Fibroblast of lung (primary cell): ENCODE data around the gene HOXA1. TPM values are rescaled to one million over a fixed set of nuclear protein-coding genes. Genes with fewer than 3 reads are reported as not detected.

Experiments used
- DNase-seq, 2 donors: peaks; one replicate each; pipeline versions ENCODE4 v3.0.0 to v3.0.0-alpha.2; 2010; ENCODE audit warnings: low read depth in 2 of 2
- H2AFZ ChIP-seq: 2 replicates; pipeline ENCODE4 v1.5.1; 2012; ENCODE audit warnings: low read length, control low read depth, inconsistent platforms
- H3K27ac ChIP-seq: 2 replicates; pipeline ENCODE4 v1.5.1; 2011; ENCODE audit warnings: low read length, control low read depth; ENCODE audit not compliant: insufficient read depth
- H3K27me3 ChIP-seq: 2 replicates; pipeline ENCODE4 v1.5.1; 2011; ENCODE audit warnings: mild to moderate bottlenecking, low read length; ENCODE audit not compliant: control insufficient read depth, insufficient read depth
- H3K36me3 ChIP-seq: 2 replicates; pipeline ENCODE4 v1.5.1; 2011; ENCODE audit warnings: low read length; ENCODE audit not compliant: control insufficient read depth, insufficient read depth
- H3K4me1 ChIP-seq: 2 replicates; pipeline ENCODE4 v1.5.1; 2011; ENCODE audit warnings: low read length; ENCODE audit not compliant: control insufficient read depth, insufficient read depth; ENCODE audit errors: extremely low read depth
- H3K4me2 ChIP-seq: 2 replicates; pipeline ENCODE4 v1.5.1; 2011; ENCODE audit warnings: low read length, control low read depth; ENCODE audit not compliant: insufficient read depth; ENCODE audit errors: extremely low read depth
- H3K4me3 ChIP-seq, 4 experiments: fragments of 200-600 bp in 1 of 4; sonication (generic) in 1 of 4; replicated peaks in 1 of 4; 2 replicates each; pipeline ENCODE4 v1.5.1; 2011 to 2016; ENCODE audit warnings: low read length in 4 of 4, low read depth in 3 of 4, mild to moderate bottlenecking in 3 of 4, control low read depth in 2 of 4, inconsistent platforms in 1 of 4, mixed read lengths in 1 of 4; ENCODE audit not compliant: insufficient read depth in 1 of 4; ENCODE audit errors: control extremely low read depth in 1 of 4
- H3K79me2 ChIP-seq: 2 replicates; pipeline ENCODE4 v1.5.1; 2012; ENCODE audit warnings: mild to moderate bottlenecking, low read length, inconsistent platforms; ENCODE audit not compliant: control insufficient read depth, insufficient read depth
- H3K9ac ChIP-seq: 2 replicates; pipeline ENCODE4 v1.5.1; 2011; ENCODE audit warnings: mild to moderate bottlenecking, low read length, control low read depth; ENCODE audit not compliant: insufficient read depth
- H3K9me3 ChIP-seq: 2 replicates; pipeline ENCODE4 v1.5.1; 2012; ENCODE audit warnings: low read depth, low read length; ENCODE audit not compliant: control insufficient read depth, insufficient read depth
- H4K20me1 ChIP-seq: 2 replicates; pipeline ENCODE4 v1.5.1; 2011; ENCODE audit warnings: low read length; ENCODE audit not compliant: control insufficient read depth, insufficient read depth; ENCODE audit errors: extremely low read depth
- CTCF ChIP-seq, 2 donors: IDR thresholded peaks in 1 of 2; conservative IDR thresholded peaks in 1 of 2; 1 replicate in 1 of 2; 2 replicates in 1 of 2; pipeline ENCODE4 v1.5.1; 2011 to 2012; ENCODE audit warnings: low read length in 2 of 2, control low read depth in 1 of 2, inconsistent platforms in 1 of 2, low read depth in 1 of 2, mild to moderate bottlenecking in 1 of 2
- EZH2 ChIP-seq: IDR thresholded peaks from 2 replicates; pipeline ENCODE4 v1.5.1; 2012; ENCODE audit warnings: low read length, control low read depth, mild to moderate bottlenecking; ENCODE audit errors: missing control alignments
- polyA plus RNA-seq, 2 donors: library from polyadenylated mRNA; depleted of rRNA in 1 of 2; stranded (reverse) in 1 of 2; unstranded in 1 of 2; fragments of >200 nt; gene quantifications; 2 replicates each; pipeline ENCODE4 v1.2.1, GENCODE V29; 2011 to 2012; ENCODE audit warnings: missing spikeins in 1 of 2
- total RNA-seq: library from RNA; depleted of rRNA; stranded (reverse); fragments of >200 nt; gene quantifications from 2 replicates; pipeline ENCODE4 v1.2.1, GENCODE V29; 2014

HOXA1 gene
- total and polyA plus RNA-seq, 2 donors (not counting 1 experiment from before 2014, with no cell fraction given) = 0.50 to 0.83 TPM

- H2AFZ ChIP-seq = peak within 1 kb of the TSS; percentile 3
- peak within 1 kb of the TSS; percentile 43 to 71 (median 54) for H3K4me3 ChIP-seq
- no peaks in the 10 kb centered on the region for H3K36me3 ChIP-seq
- H3K27ac ChIP-seq = peak within 1 kb of the TSS; percentile 71
- TF ChIP-seq EZH2 (no peak), CTCF (conservative IDR thresholded peaks at IDR 0.05 in 1 of 2, IDR thresholded peaks at IDR 0.05 in 1 of 2; ENCODE audit: low read depth in 1 of 2, low read length in 2 of 2) (no peak)
- peaks cover 24% of the 10 kb centered on the region for H3K4me1 ChIP-seq
- H3K9ac ChIP-seq = peak within 1 kb of the TSS; percentile 58
- no peaks in the 10 kb centered on the region for H4K20me1 ChIP-seq
- no peaks in the 10 kb centered on the region for H3K9me3 ChIP-seq
- peak; percentile 82 to 89 for DNase-seq
- peak within 1 kb of the TSS; percentile 94 for H3K4me2 ChIP-seq
- peaks cover 25% of the 10 kb centered on the region for H3K79me2 ChIP-seq
- no peaks in the 10 kb centered on the region for H3K27me3 ChIP-seq
Measured at GRCh38 chr7:27130540-27131389, 35.0 kb upstream of the HOXA1 start, which contains the start of gene HOXA4. TSS of gene HOXA4 (minus strand) at chr7:27130757. CDS start at chr7:27130733, 24 bp downstream.

GRCh38 chr7:27129729-27130539 is 34.1 kb upstream of the HOXA1 start:
- H3K9ac ChIP-seq = peak overlapping the region; percentile 58
- H3K4me3 ChIP-seq = peak overlapping the region; percentile 34 to 71 (median 48)
- DNase-seq = peak in 1 of 2 donors; percentile 29
- no peaks in the 10 kb centered on the region for H4K20me1 ChIP-seq
- no peak overlapping the region for H3K27ac ChIP-seq
- no peak for TF ChIP-seq EZH2
- TF ChIP-seq CTCF (conservative IDR thresholded peaks at IDR 0.05 in 1 of 2, IDR thresholded peaks at IDR 0.05 in 1 of 2; ENCODE audit: low read depth in 1 of 2, low read length in 2 of 2) = no peak
- no peak overlapping the region for H2AFZ ChIP-seq
- no peaks in the 10 kb centered on the region for H3K27me3 ChIP-seq
- no peaks in the 10 kb centered on the region for H3K36me3 ChIP-seq
- peaks cover 20% of the 10 kb centered on the region for H3K79me2 ChIP-seq
- H3K4me1 ChIP-seq = peaks cover 16% of the 10 kb centered on the region
- peak overlapping the region; percentile 88 for H3K4me2 ChIP-seq
- no peaks in the 10 kb centered on the region for H3K9me3 ChIP-seq
